GM19452 (cell line): ENCODE measurements around the gene AGBL5.
"Not testable (repeated sequence)": the region's sequence is repeated elsewhere in the genome, so short reads cannot be mapped to it uniquely, and the experiment has no call there.

ENCODE experiments used
- ATAC-seq: cut with Tn5 transposase; IDR thresholded peaks from one replicate; pipeline ENCODE4 v1.9.1; 2021; ENCODE audit not compliant: unreplicated experiment

The AGBL5 gene

GRCh38 chr2:27089111-27089954 lies 37.9 kb downstream of the AGBL5 start:
- no peak for ATAC-seq

- ATAC-seq, result no peak
Observed at GRCh38 chr2:27091746-27092695, 40.6 kb downstream of the AGBL5 start.

GRCh38 chr2:27092696-27093429 lies 41.4 kb downstream of the AGBL5 start:
- no peak for ATAC-seq

GRCh38 chr2:27093430-27094352 lies 42.2 kb downstream of the AGBL5 start:
- ATAC-seq, result no peak

- ATAC-seq, result no peak
Observed at GRCh38 chr2:27094353-27094984, 43.0 kb downstream of the AGBL5 start.

GRCh38 chr2:27095427-27095744 lies 43.9 kb downstream of the AGBL5 start:
- no peak for ATAC-seq

- ATAC-seq, result no peak
Observed at GRCh38 chr2:27095745-27096651, 44.5 kb downstream of the AGBL5 start.

- ATAC-seq, result no peak
Observed at GRCh38 chr2:27096748-27097297, 45.4 kb downstream of the AGBL5 start.

GRCh38 chr2:27097341-27097740 lies 45.9 kb downstream of the AGBL5 start:
- no peak for ATAC-seq

GRCh38 chr2:27099334-27099955 lies 48.0 kb downstream of the AGBL5 start:
- no peak for ATAC-seq

GRCh38 chr2:27100036-27100435 lies 48.6 kb downstream of the AGBL5 start:
- ATAC-seq, result no peak

- no peak for ATAC-seq
Observed at GRCh38 chr2:27102329-27102728, 50.9 kb downstream of the AGBL5 start.

- ATAC-seq, result no peak
Observed at GRCh38 chr2:27105981-27106380, 54.5 kb downstream of the AGBL5 start.

- ATAC-seq, result no peak
Observed at GRCh38 chr2:27108221-27108620, 56.8 kb downstream of the AGBL5 start.

GRCh38 chr2:27109083-27109482 lies 57.6 kb downstream of the AGBL5 start:
- ATAC-seq, result no peak

- ATAC-seq, result not testable (repeated sequence)
Observed at GRCh38 chr2:27110603-27111352, 59.3 kb downstream of the AGBL5 start.

- ATAC-seq, result not testable (repeated sequence)
Observed at GRCh38 chr2:27111392-27112078, 60.1 kb downstream of the AGBL5 start.
